HL-60 (cell line): ENCODE data around the gene CCL26.

Source experiments
- CTCF ChIP-seq: IDR thresholded peaks from one replicate; pipeline ENCODE4 v1.5.1; 2011; ENCODE audit warnings: low read length, control low read depth, inconsistent platforms; ENCODE audit not compliant: insufficient read depth
- GABPA ChIP-seq: IDR thresholded peaks from 2 replicates; pipeline ENCODE4 v1.6.1; 2012; ENCODE audit warnings: low read depth
- POLR2AphosphoS5 ChIP-seq: IDR thresholded peaks from 2 replicates; pipeline ENCODE4 v1.6.1; 2012; ENCODE audit warnings: low read depth
- REST ChIP-seq: IDR thresholded peaks from 2 replicates; pipeline ENCODE4 v1.6.1; 2012; ENCODE audit warnings: low read depth; ENCODE audit not compliant: insufficient replicate concordance

GRCh38 chr7:75758491-75758890 is 13.5 kb downstream of the CCL26 start:
- no peak for TF ChIP-seq CTCF
- no peak for TF ChIP-seq POLR2AphosphoS5
- no peak for TF ChIP-seq GABPA
- no peak for TF ChIP-seq REST
